GM18870 (cell line): ENCODE measurements around the gene PIP.
"Not testable (repeated sequence)": the region's sequence is repeated elsewhere in the genome, so short reads cannot be mapped to it uniquely, and the experiment has no call there.

Experiments
- ATAC-seq: cut with Tn5 transposase; IDR thresholded peaks from one replicate; pipeline ENCODE4 v1.9.1; 2021; ENCODE audit warnings: moderate library complexity; ENCODE audit not compliant: unreplicated experiment

Gene PIP

DNA sequence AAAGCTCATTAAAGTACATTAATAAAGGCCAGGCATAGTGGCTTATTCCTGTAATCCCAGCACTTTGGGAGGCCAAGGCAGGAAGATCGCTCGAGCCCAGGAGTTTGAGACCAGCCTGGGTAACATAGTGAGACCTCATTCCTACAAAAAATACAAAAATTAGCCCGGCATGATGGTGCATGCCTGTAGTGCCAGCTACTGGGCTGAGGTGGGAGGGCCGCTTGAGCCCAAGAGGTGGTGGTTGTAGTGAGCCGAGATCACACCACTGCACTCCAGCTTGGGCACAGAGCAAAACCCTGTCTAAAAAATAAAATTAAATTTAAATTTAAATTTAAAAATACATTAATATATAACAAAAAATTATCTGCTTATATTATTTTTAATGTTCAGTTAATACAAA lies 44.3 kb downstream of the PIP start:
- ATAC-seq: no peak

GRCh38 chr7:143177374-143178119 lies 45.7 kb downstream of the PIP start:
- no peak for ATAC-seq

GRCh38 chr7:143180771-143181170 lies 48.9 kb downstream of the PIP start:
- ATAC-seq: not testable (repeated sequence)

DNA sequence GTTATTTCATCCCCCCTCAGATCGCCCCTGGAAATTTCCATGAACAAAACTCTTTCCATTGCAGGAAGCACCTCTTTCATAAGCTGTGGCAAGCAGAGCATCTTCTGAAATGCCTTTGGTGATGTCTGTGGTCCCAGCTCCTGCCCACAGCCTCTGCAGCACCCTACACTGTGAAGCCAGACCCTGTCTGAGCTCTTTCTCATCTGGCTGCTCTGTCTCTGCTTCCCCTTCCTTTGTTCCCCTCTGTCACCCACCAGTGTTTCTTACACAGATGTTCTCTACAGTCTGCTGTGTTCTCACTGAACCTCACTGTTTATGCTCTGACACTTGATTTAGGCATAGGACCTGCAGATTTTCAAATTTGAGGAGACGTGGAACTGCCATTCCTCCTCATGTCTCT lies 49.5 kb downstream of the PIP start:
- ATAC-seq: no peak

- ATAC-seq: no peak
Observed at GRCh38 chr7:143183024-143183423, 51.1 kb downstream of the PIP start, which contains the start of gene TAS2R39. Gene TAS2R39 (plus strand): TSS chr7:143183419. CDS start chr7:143183419, 0 bp downstream.

GRCh38 chr7:143185551-143185950 lies 53.7 kb downstream of the PIP start:
- ATAC-seq: no peak

DNA sequence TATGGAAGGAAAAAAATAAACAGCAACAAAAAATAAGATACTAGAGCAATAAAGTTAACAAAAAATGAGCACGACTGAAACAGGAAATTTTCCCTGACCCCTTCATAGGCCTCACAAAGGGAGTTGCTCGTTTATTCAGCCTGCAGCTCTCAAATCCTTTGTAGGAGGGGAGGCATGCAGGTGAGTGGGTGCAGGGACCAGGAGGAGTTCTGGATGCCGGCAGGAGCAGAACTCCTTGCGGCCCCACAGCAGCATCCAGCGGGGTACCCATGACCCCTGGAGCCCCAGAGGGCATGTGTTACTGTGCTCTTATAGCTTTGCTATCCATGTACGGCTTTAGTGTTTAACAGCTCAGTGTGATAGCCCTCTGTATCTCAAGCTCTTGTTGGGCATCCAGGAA lies 57.1 kb downstream of the PIP start:
- no peak for ATAC-seq
